Lower leg skin (tissue), 4 donors: ENCODE measurements around the gene CADPS2. TPM values are rescaled to one million over a fixed set of nuclear protein-coding genes. Genes with fewer than 3 reads are reported as not detected.

Experiments used
- DNase-seq, 2 donors: peaks; one replicate each; pipeline ENCODE4 v3.0.0-alpha.2; 2019; ENCODE audit warnings: low spot score in 2 of 2
- H3K4me3 ChIP-seq: fragments of 200-600 bp; sonication (generic); 2 replicates; pipeline ENCODE4 v1.5.1; 2017; ENCODE audit warnings: mild to moderate bottlenecking, low read depth; ENCODE audit not compliant: poor library complexity, severe bottlenecking
- CTCF ChIP-seq, 3 donors: fragments of 450-650 bp; IDR thresholded peaks; one replicate each; pipeline ENCODE4 v1.5.1; 2016; ENCODE audit warnings: antibody characterized with exemption in 3 of 3, mild to moderate bottlenecking in 3 of 3, moderate library complexity in 2 of 3
- POLR2A ChIP-seq, 2 donors: fragments of 450-650 bp; IDR thresholded peaks; one replicate each; pipeline ENCODE4 v1.6.1; 2016 to 2017; ENCODE audit warnings: antibody characterized with exemption in 2 of 2, mild to moderate bottlenecking in 1 of 2, moderate library complexity in 1 of 2
- WGBS, 2 donors: methylation state at CpG; one replicate each; pipeline ENCODE4 v1.1.5; 2018; 5-methylcytosine and 5-hydroxymethylcytosine counted together
- intact Hi-C: fragments of 100-400 bp; cut with DNase I; formaldehyde crosslinking; loops from one replicate; pipeline ENCODE4 v1.15.0; 2023; ENCODE audit warnings: low total_unique reads
- total RNA-seq, 4 donors: library from RNA; depleted of rRNA; stranded (reverse); fragments of >200 nt; gene quantifications; one replicate each; pipeline ENCODE4 v1.1.0, GENCODE V29; 2016

The CADPS2 gene
- total RNA-seq, 4 donors from 2014 or later = 4.1 to 11.6 (median 6.5) TPM

- H3K4me3 ChIP-seq = no peak overlapping the region
- no peak for TF ChIP-seq POLR2A (IDR thresholded peaks at IDR 0.05)
- no peak for TF ChIP-seq CTCF (IDR thresholded peaks at IDR 0.05)
- 47 to 54% methylated on average over 3 of the region's 3 CpGs for WGBS, 2 donors
- DNase-seq = no peak
- intact Hi-C loops = loop anchor here (5.0 kb wide), 1 partner anchor 1807 kb away; no protein-coding TSS in a partner anchor
These were observed 576.8 kb downstream of the CADPS2 start for GRCh38 chr7:122309421-122309820.

GRCh38 chr7:122307228-122307621 is 579.0 kb downstream of the CADPS2 start:
- 25 to 35% methylated on average over 13 of the region's 13 CpGs for WGBS, 2 donors
- DNase-seq = no peak
- intact Hi-C loops = loop anchor here (5.0 kb wide), 1 partner anchor 1805 kb away; no protein-coding TSS in a partner anchor
- no peak overlapping the region for H3K4me3 ChIP-seq
- TF ChIP-seq POLR2A (IDR thresholded peaks at IDR 0.05) = no peak

- TF ChIP-seq POLR2A (IDR thresholded peaks at IDR 0.05) (no peak), CTCF (IDR thresholded peaks at IDR 0.05) (no peak)
- DNase-seq = no peak
- intact Hi-C loops = loop anchor here (5.0 kb wide), 1 partner anchor 1804 kb away; no protein-coding TSS in a partner anchor
- no peak overlapping the region for H3K4me3 ChIP-seq
- 11 to 15% methylated on average over 37 of the region's 37 CpGs for WGBS, 2 donors
These were observed 579.7 kb downstream of the CADPS2 start for GRCh38 chr7:122306320-122307227.

GRCh38 chr7:122305475-122306319 is 580.6 kb downstream of the CADPS2 start:
- 4% methylated on average over 51 to 56 of the region's 65 CpGs for WGBS, 2 donors
- DNase-seq = no peak
- intact Hi-C loops = loop anchor here (5.0 kb wide), 1 partner anchor 1803 kb away; no protein-coding TSS in a partner anchor
- no peak overlapping the region for H3K4me3 ChIP-seq
- TF ChIP-seq CTCF (IDR thresholded peaks at IDR 0.05) (no peak), POLR2A (IDR thresholded peaks at IDR 0.05) (no peak)

GRCh38 chr7:122304996-122305421 is 581.3 kb downstream of the CADPS2 start:
- no peak for DNase-seq
- no peak for TF ChIP-seq CTCF (IDR thresholded peaks at IDR 0.05)
- no peak for TF ChIP-seq POLR2A (IDR thresholded peaks at IDR 0.05)
- intact Hi-C loops = loop anchor here (5.0 kb wide), 1 partner anchor 1803 kb away; no protein-coding TSS in a partner anchor
- H3K4me3 ChIP-seq = no peak overlapping the region
- 1 to 2% methylated on average over 15 to 24 of the region's 24 CpGs for WGBS, 2 donors
